Measurements from ENCODE around the gene ZC3HAV1L. TPM values are rescaled to one million over a fixed set of nuclear protein-coding genes. Genes with fewer than 3 reads are reported as not detected.

The ZC3HAV1L gene
- total RNA-seq, 4 donors from 2014 or later: 8.5 to 14.1 (median 11.9) TPM

GRCh38 chr7:139061416-139061815, 25.6 kb upstream of the ZC3HAV1L start:
- TF ChIP-seq, protein P1, sequence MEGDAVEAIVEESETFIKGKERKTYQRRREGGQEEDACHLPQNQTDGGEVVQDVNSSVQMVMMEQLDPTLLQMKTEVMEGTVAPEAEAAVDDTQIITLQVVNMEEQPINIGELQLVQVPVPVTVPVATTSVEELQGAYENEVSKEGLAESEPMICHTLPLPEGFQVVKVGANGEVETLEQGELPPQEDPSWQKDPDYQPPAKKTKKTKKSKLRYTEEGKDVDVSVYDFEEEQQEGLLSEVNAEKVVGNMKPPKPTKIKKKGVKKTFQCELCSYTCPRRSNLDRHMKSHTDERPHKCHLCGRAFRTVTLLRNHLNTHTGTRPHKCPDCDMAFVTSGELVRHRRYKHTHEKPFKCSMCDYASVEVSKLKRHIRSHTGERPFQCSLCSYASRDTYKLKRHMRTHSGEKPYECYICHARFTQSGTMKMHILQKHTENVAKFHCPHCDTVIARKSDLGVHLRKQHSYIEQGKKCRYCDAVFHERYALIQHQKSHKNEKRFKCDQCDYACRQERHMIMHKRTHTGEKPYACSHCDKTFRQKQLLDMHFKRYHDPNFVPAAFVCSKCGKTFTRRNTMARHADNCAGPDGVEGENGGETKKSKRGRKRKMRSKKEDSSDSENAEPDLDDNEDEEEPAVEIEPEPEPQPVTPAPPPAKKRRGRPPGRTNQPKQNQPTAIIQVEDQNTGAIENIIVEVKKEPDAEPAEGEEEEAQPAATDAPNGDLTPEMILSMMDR (IDR thresholded peaks at IDR 0.05; ENCODE audit: low read depth): no peak

DNA sequence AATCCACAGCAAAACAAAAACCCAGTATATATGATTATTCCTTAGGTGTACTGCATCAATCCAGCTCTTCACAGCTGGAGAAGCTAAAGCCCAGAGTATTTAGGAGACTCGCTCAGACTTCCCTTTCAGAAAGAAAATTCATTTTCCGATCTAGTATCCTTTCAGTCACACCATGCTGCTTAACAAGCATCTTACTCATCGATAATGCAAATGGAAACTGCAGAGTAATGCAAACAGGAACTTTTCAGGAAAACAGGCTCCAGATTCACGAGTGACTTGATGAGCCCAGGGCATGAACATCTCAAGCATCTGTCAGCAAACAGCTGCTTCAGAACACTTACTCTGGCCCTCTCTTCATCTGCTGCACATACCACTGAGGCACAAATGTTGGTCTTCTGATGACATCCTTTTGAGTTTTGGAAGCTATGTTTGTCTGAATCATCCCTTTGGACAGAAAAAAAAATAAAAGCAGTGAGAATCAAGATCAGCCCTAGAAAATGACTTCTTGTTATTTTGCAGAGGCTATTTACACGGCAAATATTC, 24.9 kb upstream of the ZC3HAV1L start:
- TF ChIP-seq, protein P1 (IDR thresholded peaks at IDR 0.05; ENCODE audit: low read depth): no peak

DNA sequence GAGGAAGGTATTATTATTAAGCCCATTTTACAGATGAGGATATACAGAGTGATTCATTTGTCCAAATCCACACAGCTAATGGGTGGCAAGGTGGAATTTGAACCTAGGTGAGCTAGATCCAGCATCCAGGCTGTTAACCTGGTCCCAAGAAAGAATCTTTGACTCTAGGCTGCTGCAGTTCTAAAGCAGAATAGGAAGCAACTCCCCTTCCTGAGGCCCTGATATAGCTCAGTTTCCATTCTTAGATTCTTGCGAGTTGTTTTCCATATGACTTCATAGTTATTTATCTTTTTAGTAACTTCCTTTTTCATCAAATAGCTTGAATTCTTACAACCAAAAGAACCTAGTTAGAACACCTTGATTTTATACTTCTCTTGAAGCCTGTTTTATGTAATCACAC, 24.1 kb upstream of the ZC3HAV1L start:
- TF ChIP-seq, protein P1 (IDR thresholded peaks at IDR 0.05; ENCODE audit: low read depth): no peak

DNA sequence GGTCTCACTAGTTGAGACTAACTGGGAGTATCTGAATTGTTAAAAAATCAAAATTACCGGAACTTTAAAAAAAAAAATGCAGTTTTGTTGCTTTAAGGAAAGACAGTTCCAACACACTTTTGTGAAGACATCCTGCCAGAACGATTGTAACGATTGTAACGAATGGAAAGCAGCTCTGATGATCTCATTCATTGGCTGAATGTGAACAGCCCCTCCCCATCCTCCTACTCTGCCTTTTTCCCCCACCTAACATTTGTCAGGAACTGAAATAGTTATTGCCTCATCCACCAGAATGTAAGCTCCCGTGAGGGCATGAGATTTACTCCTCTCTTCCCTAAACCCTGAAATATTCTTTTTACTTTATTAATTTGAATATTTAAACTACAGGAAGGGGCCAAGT, 23.1 kb upstream of the ZC3HAV1L start:
- TF ChIP-seq, protein P1 (IDR thresholded peaks at IDR 0.05; ENCODE audit: low read depth): no peak

- TF ChIP-seq, protein P1 (IDR thresholded peaks at IDR 0.05; ENCODE audit: low read depth): no peak
These were observed 19.8 kb upstream of the ZC3HAV1L start for GRCh38 chr7:139055674-139056073.

DNA sequence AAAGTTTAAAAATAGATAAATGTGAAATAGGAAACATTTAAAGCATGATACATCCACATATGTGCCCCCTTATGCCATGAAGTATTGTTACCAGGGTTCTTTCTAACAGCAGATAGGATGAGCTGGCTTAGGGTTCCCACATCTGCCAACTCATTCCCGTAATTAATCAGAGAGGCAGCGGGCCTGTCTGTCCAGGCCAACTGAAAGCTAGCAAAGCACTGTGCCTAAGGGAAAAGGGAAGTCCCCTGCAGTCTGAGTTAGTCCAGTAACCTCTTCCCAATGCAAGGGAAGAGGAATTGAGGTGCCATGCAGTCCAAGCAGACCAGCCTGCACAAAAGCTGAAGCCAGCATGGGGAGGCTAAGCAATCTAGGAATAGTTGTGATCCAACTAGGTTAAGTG, 18.3 kb upstream of the ZC3HAV1L start:
- TF ChIP-seq, protein P1 (IDR thresholded peaks at IDR 0.05; ENCODE audit: low read depth): no peak

DNA sequence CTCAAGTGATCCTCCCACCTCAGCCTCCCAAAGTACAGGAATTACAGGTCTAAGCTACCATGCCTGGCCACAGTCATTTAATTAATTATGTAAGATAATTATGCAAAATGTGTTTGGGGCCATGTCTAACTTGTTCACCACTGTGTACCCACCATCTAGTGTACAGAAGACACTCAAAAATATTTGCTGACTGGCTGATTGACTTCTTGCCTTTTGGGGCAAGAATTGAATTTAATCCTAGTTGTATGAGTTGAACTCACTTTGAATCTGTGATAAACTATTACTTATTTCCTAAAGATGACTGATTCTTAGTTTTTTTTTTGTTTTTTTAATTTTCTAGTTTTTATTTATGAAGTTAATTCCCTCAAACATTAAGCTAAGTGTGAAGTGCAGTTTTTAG, 15.8 kb upstream of the ZC3HAV1L start:
- TF ChIP-seq, protein P1 (IDR thresholded peaks at IDR 0.05; ENCODE audit: low read depth): no peak
